ENCODE measurements around the gene RRAGD.

DNA sequence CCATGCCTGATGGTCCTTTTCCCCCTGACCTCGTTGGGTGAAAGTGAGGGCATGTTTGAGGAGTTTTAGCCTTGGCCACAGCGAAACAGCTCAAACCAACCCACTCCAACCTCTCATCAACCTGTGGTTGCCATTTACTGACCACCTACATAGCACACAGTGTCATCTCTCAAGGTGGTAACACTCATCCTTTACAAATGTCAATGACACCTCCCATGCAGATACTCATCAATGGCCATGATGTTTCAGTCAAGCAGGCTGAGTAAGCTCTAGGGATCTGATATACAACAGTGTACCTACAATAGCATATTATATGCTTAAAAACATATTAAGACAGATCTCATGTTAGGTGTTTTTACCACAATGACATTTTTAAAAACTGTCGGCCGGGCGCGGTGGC lies 9.3 kb downstream of the RRAGD start:
- TF ChIP-seq POLR2A (IDR thresholded peaks at IDR 0.05), result no peak
- TF ChIP-seq CTCF (IDR thresholded peaks at IDR 0.05 in 4 of 5, conservative IDR thresholded peaks at IDR 0.05 in 1 of 5), result no peak
